Renal cortical epithelial cell (primary cell): ENCODE results near the gene TMEM108. TPM values are rescaled to one million over a fixed set of nuclear protein-coding genes. Genes with fewer than 3 reads are reported as not detected.

Experiments
- DNase-seq: peaks from one replicate; pipeline ENCODE4 v3.0.0-alpha.2; 2011; ENCODE audit warnings: low read depth
- total RNA-seq: library from RNA; depleted of rRNA; stranded (reverse); fragments of >200 nt; gene quantifications from 2 replicates; pipeline ENCODE4 v1.2.3, GENCODE V29; 2014

TMEM108 gene
- total RNA-seq, 1 donor from 2014 or later = 0.25 TPM

GRCh38 chr3:133418361-133418760, 380.2 kb downstream of the TMEM108 start:
- no peak for DNase-seq

GRCh38 chr3:133419151-133419909, 381.1 kb downstream of the TMEM108 start:
- no peak for DNase-seq

- DNase-seq = no peak
Measured at GRCh38 chr3:133424937-133425869, 387.0 kb downstream of the TMEM108 start.

GRCh38 chr3:133425898-133426297, 387.7 kb downstream of the TMEM108 start:
- no peak for DNase-seq

- no peak for DNase-seq
Measured at GRCh38 chr3:133426721-133427120, 388.5 kb downstream of the TMEM108 start.

- DNase-seq = no peak
Measured at GRCh38 chr3:133428552-133428951, 390.4 kb downstream of the TMEM108 start.

GRCh38 chr3:133429063-133429462, 390.9 kb downstream of the TMEM108 start:
- DNase-seq = no peak

- no peak for DNase-seq
Measured at GRCh38 chr3:133439563-133439962, 401.4 kb downstream of the TMEM108 start.

GRCh38 chr3:133440652-133441051, 402.5 kb downstream of the TMEM108 start:
- no peak for DNase-seq

- DNase-seq = no peak
Measured at GRCh38 chr3:133441867-133442270, 403.7 kb downstream of the TMEM108 start.

- DNase-seq = no peak
Measured at GRCh38 chr3:133442518-133442917, 404.3 kb downstream of the TMEM108 start.

- peak; percentile 83 for DNase-seq
Measured at GRCh38 chr3:133443649-133444422, 405.6 kb downstream of the TMEM108 start.

- no peak for DNase-seq
Measured at GRCh38 chr3:133444423-133444774, 406.2 kb downstream of the TMEM108 start.

GRCh38 chr3:133445108-133445507, 406.9 kb downstream of the TMEM108 start:
- no peak for DNase-seq
